ENCODE data around the gene MFSD12.

MFSD12 gene

DNA sequence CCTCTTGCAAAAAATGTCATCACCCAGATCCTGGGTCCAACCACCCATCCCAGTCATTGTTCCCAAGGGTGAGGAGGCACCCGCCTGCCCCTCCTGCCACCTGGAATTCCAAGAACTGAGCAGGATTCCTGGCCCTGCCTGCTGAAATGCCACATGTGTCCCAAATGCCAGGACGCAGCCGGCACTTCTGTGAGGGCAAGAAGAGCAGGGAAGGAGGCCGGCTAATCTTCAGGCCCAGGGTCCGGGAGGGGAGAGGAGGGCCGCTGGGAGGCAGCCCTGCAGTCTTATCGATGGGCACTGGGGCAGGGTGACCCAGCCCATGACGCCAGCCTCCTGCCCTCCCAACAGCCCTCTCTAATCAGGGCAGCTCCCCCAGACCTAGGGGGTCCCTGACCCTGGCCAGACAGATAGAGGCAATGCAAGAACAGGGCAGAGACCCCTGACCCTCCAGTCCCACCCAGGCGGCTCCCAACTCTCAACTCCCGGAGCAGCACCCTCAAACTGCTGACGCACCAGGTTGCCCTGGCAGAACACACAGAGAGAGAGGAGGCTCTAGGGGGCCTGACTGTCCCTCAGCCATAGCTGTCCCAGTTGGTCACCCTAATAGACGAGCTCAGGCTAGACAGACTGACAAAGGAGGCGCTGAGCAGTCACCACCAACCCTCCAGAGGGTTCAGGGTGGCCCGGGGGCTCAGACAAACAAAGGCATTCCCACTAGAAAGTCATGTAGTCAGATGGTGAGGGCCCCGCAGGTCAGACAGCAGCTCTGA, 1.5 kb downstream of the MFSD12 start:
- no peak for DNase-seq (ENCODE audit: low spot score)

DNA sequence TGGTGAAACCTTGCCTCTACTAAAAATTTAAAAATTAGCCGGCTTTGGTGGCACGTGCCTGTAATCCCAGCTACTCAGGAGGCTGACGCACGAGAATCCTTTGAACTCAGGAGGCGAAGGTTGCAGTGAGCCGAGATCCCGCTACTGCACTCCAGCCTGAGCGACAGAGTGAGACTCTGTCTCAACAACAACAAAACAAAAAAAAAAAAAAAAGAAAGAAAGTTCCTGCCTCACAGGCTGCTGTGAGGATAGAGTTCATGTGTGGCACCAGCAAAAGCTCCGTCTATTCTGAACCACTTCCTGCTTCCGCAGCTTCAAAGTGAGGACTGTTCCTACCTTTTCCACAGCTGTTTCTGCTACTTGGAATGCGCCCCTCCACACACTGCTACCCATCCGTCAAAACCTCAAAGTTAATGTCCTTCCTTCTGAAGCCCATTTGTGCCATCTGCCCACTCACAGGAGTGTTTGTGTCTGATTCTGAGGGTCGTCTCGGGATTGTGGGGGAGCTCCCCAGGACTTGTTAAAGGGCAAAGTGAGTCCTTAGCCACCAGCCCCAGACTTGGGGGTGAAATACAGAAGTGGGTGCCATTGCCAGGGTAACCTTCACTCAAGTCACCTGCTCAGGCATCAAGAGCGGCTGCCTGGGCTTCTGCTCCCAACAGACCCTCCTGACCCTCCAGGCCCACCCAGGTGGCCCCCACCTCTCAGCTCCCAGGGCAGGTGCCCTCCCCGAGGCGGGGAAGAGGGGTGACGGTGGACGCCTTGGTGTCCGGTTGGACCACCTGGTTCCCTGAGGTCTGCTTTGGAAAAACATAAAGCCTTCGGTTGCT, 2.9 kb downstream of the MFSD12 start:
- DNase-seq (ENCODE audit: low spot score): no peak

DNA sequence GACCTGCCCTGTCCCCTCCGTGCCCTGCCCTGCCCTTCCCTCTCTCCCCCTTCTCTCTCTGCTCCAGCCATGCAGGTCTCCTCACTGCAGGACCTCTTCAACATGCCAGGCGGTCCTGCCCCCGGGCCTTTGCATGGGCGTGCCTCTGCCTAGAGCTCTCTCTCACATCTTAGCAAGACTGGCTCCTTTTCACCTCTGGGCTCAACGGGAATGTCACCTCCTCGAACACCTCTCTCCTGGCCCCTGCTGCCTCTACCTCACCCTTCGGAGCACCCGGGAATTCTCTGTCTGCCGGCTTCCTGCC, 5.6 kb downstream of the MFSD12 start:
- DNase-seq (ENCODE audit: low spot score): no peak

GRCh38 chr19:3550947-3551791, 6.2 kb downstream of the MFSD12 start:
- DNase-seq (ENCODE audit: low spot score): no peak

GRCh38 chr19:3549816-3550215, 7.6 kb downstream of the MFSD12 start:
- peak; percentile 57 for DNase-seq (ENCODE audit: low spot score)

DNA sequence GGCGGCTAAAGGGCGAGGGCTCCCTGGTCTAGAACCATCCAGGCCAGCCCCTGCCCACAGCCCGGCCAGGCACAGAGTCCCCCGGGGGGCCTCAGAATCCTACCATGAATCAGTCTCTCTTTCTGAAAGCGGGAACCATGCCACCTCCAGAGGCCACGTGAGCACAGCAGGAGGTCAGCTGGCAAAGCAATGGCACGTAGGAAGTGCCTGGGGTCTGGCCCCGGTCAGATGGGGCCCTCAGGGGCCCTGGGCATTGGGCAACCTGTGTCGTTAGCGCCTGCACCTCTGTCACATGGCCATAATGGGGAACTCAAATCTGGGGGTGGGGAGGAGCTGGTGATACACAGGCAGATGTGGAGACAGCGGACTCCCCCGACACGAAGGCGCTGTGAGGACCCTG, 8.8 kb downstream of the MFSD12 start:
- DNase-seq (ENCODE audit: low spot score): no peak

DNA sequence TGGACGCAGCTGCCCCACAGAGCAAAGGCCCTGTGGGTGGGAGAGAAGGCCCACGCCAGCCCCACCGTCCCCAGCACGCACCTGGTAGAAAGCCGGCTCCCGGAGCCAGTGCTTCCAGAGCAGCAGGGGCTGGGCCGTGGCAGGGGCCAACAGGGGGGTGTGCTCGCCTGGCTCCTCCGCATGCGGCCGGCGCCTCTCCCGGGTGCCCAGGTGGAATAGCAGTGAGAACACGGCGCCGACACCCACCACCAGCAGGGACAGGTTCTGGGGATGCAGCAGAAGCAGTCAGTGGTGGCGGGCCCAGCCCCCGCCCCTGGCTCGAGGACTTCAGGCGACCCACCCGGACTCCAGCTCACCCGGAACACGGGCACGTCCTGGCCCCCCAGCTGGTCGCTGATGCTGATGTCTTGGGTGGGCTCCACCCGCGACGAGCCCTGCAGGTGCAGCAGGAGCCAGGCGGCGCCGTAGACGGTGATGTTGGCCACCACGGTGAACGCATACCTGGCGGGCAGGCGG, 9.6 kb downstream of the MFSD12 start:
- DNase-seq (ENCODE audit: low spot score): no peak

DNA sequence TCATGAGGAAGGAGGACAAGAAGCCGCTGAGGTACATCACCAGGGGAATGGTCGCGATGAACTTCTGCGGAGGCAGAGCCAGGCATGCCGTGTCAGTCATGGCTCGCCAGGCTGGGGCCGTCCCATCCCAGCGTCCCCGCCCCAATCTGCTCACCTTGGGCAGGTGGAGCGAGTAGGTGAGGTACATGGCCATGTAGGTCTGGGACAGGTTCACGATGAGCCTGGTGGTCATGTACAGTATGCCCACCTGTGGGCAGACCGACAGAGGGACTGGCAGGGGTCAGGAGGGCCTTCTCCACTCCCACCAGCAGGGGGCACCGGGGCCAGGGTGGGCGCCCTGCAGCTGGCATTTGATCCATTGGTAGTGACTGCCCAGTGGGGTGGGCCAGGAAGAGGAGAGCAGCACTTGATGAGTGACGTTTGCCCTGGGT, 10.1 kb downstream of the MFSD12 start:
- DNase-seq (ENCODE audit: low spot score): no peak

DNA sequence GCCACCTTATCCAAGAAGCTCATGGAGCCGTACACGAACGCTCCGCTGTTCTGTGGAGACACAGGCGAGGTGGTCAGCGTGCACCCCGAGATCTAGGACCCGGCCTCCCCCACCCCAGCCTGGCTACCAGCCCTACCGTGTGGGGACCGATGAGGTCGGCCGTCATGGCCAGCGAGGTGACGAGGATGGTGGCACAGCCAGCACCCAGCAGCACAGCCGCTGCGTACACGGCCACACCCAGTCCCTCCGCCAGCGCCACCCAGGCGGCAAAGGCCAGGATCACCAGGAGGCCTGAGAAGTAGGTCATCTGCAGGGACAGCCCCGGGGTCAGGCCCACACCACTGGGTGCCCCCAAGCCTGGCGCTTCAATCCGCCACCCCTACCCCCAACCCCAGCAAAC, 11.3 kb downstream of the MFSD12 start:
- no peak for DNase-seq (ENCODE audit: low spot score)

- no peak for DNase-seq (ENCODE audit: low spot score)
Observed at GRCh38 chr19:3545669-3546034, 11.7 kb downstream of the MFSD12 start.

DNA sequence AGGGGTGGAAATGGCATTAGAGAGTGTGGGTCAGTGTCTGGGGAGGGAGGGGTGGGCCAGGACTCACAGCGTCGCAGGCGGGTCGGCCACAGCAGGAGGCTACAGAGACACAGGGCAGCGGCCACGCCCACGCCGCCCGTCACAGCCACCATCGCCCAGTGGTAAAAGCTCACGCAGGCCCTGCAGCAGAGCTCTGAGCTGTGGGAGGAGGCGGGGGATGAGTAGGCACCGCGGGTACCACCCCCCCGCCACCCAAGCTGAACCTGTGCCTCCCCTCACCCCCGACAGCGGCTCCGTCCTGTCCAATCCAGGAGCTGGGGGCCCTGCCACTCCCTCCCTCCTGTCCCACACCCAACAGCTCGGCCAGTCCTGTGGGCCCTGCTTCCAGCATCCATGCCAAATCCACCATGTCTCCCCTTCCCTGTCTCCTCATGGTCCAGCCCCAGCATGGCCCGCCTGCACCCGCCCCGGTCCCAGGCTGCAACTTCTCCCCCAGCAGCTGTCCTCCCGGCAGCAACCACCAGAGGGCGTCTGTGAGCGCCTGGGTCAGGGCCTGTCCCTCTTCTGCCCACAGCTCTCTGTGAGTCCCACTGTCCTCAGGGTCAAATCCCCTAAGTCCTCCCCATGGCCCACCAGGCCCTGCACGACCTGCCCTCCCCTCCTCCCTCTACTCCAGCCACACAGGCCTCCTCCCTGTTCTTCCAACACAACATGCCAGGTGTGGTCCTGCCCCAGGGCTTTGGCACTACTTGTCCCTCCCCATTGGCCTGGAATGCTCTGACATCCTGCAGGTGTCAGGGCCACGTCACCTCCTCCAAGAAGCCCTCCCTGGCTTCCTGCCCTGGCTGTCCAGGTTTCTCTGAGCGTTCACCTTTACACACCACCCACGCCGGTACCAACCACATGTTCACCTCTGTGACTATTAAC, 12.4 kb downstream of the MFSD12 start:
- peak; percentile 92 for DNase-seq (ENCODE audit: low spot score)

DNA sequence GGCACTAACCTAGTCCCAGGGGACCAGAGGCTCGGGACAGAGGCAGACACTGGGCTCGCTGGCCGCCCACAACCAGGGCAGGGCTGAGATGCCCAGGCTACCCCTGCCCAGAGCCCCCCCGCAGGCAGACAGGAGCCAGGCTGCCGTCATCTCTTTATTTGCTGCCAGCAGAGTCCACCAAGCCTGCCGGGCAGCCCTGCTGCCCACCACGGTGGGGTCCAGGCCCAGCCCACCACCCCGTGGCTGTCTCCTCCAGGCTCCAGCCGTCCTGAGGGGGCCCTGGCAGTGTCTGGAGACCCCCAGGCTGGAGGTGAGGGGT, 13.4 kb downstream of the MFSD12 start:
- DNase-seq (ENCODE audit: low spot score): no peak

- no peak for DNase-seq (ENCODE audit: low spot score)
Observed at GRCh38 chr19:3543150-3544057, 14.0 kb downstream of the MFSD12 start.

DNA sequence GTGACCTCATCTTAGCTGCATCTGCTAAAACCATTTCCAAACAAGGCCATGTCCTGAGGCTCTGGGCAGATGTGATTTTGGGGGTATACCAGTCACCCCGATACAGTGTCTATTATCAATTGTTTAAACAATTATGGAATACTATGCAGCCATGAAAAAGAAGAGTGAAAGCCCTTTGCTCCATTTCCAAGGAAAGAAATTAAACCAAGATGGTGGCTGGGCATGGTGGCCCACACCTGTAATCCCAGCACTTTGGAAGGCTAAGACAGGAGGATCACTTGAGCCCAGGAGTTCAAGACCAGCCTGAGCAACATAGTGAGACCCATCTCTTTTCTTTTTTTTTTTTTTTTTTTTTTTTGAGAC, 17.6 kb downstream of the MFSD12 start:
- DNase-seq (ENCODE audit: low spot score): no peak

GRCh38 chr19:3538965-3539755, 18.2 kb downstream of the MFSD12 start, which contains the start of gene TEKTIP1:
Gene TEKTIP1 (plus strand): TSS chr19:3539174. CDS start chr19:3539178, 4 bp downstream.
- DNase-seq (ENCODE audit: low spot score): no peak

DNA sequence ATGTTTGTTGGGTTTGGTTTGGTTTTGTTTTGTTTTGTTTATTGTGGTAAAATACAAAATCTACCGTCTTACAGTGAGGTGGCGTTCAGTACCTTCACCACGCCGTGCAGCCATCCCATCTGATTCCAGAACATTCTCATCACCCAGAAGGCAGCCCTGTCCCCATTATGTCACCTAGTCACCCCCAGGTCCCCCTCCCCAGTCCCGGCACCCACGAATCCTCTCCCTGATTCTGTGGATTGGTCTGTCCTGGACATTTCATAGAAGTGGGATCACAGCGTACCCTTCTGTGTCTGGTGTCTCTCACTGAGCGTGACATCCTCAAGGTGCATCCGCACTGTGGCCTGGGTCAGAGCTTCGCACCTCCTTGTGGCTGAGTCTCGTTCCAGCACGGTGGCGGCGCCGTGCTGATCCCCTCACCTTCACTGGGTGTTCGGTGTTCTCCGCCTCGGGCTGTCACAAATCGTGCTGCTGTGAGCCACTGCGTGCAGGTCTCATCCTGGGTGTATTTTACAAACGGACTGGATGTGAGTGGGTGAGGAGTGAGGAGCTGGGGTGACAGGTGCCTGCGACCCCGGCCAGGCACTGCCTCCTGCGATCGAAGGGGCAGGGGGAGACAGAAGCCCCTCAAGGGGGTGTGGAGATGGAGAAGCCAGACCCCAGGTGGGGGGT, 19.0 kb downstream of the MFSD12 start:
- no peak for DNase-seq (ENCODE audit: low spot score)

DNA sequence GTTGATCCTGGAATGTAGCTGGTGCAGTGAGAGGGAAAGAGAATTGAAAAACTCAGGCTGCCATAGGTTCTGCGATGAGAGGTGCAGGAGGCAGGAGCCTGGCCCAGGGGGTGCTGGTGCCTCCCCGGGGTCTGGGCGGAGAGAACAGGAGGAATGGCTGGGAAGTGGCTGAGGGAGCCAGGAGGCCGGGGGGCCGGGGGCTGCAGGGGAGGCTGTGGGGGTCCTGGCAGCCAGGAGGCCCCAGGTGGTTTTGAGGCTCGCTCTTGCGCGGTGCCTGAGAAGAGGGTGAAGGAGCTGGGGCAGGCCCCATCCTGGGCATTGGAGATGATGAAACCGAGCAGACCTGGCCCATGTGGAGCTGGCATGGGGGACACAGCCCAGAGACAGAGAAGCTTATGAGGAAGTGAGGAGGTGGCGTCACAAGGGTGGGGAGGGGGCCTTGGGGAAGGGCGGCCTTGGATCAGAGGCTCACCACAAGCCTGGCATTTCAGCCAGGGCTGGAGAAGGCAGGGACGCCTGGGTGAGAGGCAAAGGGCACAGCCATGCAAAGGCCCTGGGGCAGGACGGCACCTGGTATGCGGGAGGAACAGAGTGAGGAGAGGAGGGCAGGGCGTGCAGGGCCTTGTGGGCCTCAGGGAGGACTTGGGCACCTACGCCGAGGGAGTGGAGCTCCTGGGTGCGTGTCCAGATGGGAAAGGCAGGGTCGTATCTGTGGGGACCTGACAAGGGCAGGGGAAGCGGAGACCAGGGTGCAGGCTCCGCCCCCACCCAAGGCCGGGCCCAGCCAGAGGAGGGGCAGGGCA, 19.7 kb downstream of the MFSD12 start:
- no peak for DNase-seq (ENCODE audit: low spot score)

DNA sequence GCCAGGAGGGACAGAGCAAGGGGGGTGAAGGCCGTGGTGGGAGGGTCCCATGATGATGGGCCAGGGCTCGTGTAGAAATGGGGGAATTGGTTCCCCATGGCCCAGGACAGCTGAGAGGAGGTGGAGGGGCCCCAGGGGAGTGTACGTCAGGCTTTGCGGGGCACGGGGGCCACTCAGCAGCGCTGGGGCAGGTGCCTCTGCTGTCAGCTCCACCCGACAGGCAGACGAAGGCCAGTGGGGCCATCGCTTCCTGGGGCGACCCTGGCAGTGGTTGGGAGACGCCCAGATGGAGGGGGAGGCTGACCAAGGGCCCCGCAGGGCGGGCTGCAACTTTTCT, 20.3 kb downstream of the MFSD12 start:
- DNase-seq (ENCODE audit: low spot score): no peak
